Skeletal muscle satellite cell (primary cell): ENCODE results near the gene CDCA4.
A peak's percentile ranks its signal among the peaks of the same experiment; 100 is the strongest.

Experiments
- H3K27me3 ChIP-seq: 2 replicates; pipeline ENCODE4 v1.7.0; 2013; ENCODE audit warnings: low read length; ENCODE audit not compliant: control insufficient read depth, insufficient read depth
- H3K36me3 ChIP-seq: 2 replicates; pipeline ENCODE4 v1.7.0; 2013; ENCODE audit warnings: mild to moderate bottlenecking, control low read depth, low read length; ENCODE audit not compliant: insufficient read depth
- H3K4me1 ChIP-seq: 2 replicates; pipeline ENCODE4 v1.7.0; 2013; ENCODE audit warnings: low read length; ENCODE audit not compliant: control insufficient read depth, insufficient read depth
- H3K4me2 ChIP-seq: 2 replicates; pipeline ENCODE4 v1.7.0; 2013; ENCODE audit warnings: mild to moderate bottlenecking, low read length
- H3K4me3 ChIP-seq: 2 replicates; pipeline ENCODE4 v1.7.0; 2013; ENCODE audit warnings: low read length
- H3K9ac ChIP-seq: 2 replicates; pipeline ENCODE4 v1.7.0; 2013; ENCODE audit warnings: mild to moderate bottlenecking, low read depth, low read length, moderate library complexity
- H3K9me3 ChIP-seq: replicated peaks from 2 replicates; pipeline ENCODE4 v1.7.0; 2013; ENCODE audit warnings: mild to moderate bottlenecking, control low read depth, low read length

Gene CDCA4

GRCh38 chr14:104974146-104974541, 46.7 kb downstream of the CDCA4 start:
- Histone ChIP-seq H3K9me3 (no peaks in the 10 kb centered on the region), H3K9ac (no peak overlapping the region), H3K4me3 (no peak overlapping the region), H3K36me3 (no peaks in the 10 kb centered on the region), H3K4me1 (peaks cover 83% of the 10 kb centered on the region), H3K4me2 (peak overlapping the region; percentile 79), H3K27me3 (no peaks in the 10 kb centered on the region)

- peak overlapping the region; percentile 56 for H3K4me3 ChIP-seq
- no peaks in the 10 kb centered on the region for H3K9me3 ChIP-seq
- peaks cover 88% of the 10 kb centered on the region for H3K4me1 ChIP-seq
- H3K4me2 ChIP-seq = peak overlapping the region; percentile 79
- H3K27me3 ChIP-seq = no peaks in the 10 kb centered on the region
- H3K36me3 ChIP-seq = no peaks in the 10 kb centered on the region
- H3K9ac ChIP-seq = peak overlapping the region; percentile 62
Observed at GRCh38 chr14:104973385-104974145, 47.3 kb downstream of the CDCA4 start.

GRCh38 chr14:104973135-104973384, 47.8 kb downstream of the CDCA4 start:
- peaks cover 91% of the 10 kb centered on the region for H3K4me1 ChIP-seq
- peak overlapping the region; percentile 78 for H3K9ac ChIP-seq
- H3K36me3 ChIP-seq = no peaks in the 10 kb centered on the region
- no peaks in the 10 kb centered on the region for H3K27me3 ChIP-seq
- H3K9me3 ChIP-seq = no peaks in the 10 kb centered on the region
- peak overlapping the region; percentile 79 for H3K4me2 ChIP-seq
- peak overlapping the region; percentile 54 for H3K4me3 ChIP-seq

GRCh38 chr14:104972301-104973134, 48.4 kb downstream of the CDCA4 start:
- peak overlapping the region; percentile 78 for H3K9ac ChIP-seq
- peak overlapping the region; percentile 79 for H3K4me2 ChIP-seq
- H3K9me3 ChIP-seq = no peaks in the 10 kb centered on the region
- H3K4me3 ChIP-seq = peak overlapping the region; percentile 54
- H3K4me1 ChIP-seq = peaks cover 91% of the 10 kb centered on the region
- no peaks in the 10 kb centered on the region for H3K36me3 ChIP-seq
- no peaks in the 10 kb centered on the region for H3K27me3 ChIP-seq

DNA sequence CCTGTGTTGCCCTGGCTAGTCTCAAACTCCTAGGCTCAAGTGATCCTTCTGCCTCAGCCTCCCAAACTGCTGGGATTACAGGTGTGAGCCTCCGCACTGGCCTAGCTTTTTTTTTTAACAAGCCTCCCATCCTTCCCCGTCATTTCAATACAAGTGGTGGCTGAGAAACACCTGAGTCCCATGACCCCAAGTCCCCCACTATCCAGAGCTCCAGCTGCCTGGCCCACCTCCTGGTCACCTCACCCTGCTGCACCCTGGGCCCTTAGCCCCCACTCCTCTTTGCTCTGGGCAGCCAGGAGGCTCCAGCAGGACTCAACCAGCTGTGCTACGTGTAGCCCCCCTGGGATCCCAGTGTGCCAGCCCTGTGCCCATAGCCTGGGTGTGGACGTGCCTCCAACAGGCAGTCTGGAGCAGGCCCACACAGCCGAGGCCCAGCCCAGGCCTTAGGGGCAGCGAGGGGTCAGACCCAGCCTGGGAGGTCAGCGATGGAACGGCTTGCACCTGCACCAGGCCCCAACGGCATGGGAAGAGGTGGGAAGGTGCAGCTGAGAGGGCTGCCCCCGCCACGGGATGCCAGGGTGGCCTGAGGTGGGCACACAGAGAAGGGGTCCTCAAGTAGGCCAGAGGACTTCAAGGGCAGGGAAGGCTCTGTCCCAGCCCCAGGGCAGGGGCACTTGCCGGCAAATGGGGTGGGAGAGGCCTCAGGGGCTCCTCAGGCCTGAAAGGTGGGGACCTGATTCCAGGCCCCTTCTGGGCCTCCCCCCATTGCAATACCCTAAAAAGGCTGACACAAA, 49.2 kb downstream of the CDCA4 start:
- Histone ChIP-seq H3K27me3 (no peaks in the 10 kb centered on the region), H3K4me2 (peak overlapping the region; percentile 79), H3K9ac (peak overlapping the region; percentile 78), H3K36me3 (no peaks in the 10 kb centered on the region), H3K4me1 (peaks cover 89% of the 10 kb centered on the region), H3K4me3 (no peak overlapping the region), H3K9me3 (no peaks in the 10 kb centered on the region)

DNA sequence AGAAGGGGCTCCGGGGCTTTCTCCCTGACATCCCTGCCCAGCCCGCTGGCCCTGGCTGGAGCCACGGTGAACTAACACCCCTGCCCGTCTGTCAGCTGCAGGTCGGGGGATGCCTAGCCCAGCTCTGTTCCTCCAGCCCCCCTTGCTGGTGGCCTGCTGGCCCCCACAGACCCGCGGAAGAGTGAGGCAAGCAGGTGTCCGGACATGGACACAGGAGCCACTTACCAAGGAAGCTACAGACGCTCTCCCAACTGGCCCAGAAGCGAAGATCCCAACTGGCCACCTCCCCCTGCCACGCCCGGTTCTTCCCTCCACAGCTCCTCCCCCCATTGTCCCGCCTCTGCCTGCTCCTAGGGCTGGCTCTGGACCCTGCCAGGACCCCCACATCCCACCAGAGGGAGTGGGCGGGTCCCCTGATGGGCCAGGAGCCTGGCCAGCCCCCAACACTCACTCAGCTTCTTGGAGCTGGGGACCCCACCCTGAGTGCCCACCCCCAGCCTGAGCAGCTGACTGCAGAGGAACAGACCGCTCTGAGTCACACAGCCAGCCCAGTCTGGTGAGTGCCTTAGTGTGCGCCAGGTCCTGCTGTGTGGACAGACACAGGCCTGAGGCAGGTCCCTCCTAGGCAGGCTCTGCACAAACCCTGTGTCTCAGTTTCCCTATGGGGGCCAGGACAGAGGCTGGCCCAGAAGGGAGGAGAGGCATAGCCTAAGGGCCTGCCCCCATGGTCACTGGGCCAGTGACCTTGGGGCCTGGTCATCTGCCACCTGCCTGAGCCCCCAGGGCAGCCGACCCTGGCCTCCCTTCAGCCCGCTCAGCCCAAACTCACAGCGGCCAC, 50.4 kb downstream of the CDCA4 start:
- Histone ChIP-seq H3K27me3 (no peaks in the 10 kb centered on the region), H3K9me3 (no peaks in the 10 kb centered on the region), H3K4me2 (peak overlapping the region; percentile 93), H3K36me3 (no peaks in the 10 kb centered on the region), H3K4me3 (peak overlapping the region; percentile 84), H3K4me1 (peaks cover 80% of the 10 kb centered on the region), H3K9ac (peak overlapping the region; percentile 84)

DNA sequence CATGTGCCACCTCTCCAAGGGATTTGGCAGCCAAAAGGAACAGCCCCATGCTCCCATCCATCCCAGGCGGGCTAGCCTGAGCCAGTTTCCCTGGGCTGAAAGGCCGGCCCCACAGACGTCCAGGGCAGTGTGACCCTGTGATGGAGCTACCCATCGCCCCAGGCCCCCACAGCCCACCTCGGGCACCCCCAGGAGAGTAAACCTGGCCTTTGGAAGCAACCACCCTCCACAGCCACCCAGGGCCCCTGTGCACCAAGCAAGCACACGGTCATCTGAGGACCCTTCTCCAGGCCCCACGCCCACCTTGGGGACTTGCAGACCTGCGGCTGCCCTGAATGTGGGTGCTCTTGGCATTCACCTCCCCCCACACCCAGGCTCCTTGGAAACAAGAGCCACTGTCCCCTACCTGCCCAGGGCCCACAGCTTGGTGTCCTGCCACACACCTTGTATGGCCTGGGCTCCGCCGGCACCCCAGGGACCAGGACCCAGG, 51.1 kb downstream of the CDCA4 start:
- Histone ChIP-seq H3K4me1 (peaks cover 78% of the 10 kb centered on the region), H3K9me3 (no peaks in the 10 kb centered on the region), H3K27me3 (no peaks in the 10 kb centered on the region), H3K9ac (peak overlapping the region; percentile 84), H3K4me3 (peak overlapping the region; percentile 84), H3K4me2 (peak overlapping the region; percentile 93), H3K36me3 (no peaks in the 10 kb centered on the region)

GRCh38 chr14:104968541-104969401, 52.1 kb downstream of the CDCA4 start:
- Histone ChIP-seq H3K4me3 (peak overlapping the region; percentile 84), H3K4me1 (peaks cover 68% of the 10 kb centered on the region), H3K9ac (peak overlapping the region; percentile 84), H3K27me3 (no peaks in the 10 kb centered on the region), H3K36me3 (no peaks in the 10 kb centered on the region), H3K4me2 (peak overlapping the region; percentile 93), H3K9me3 (no peaks in the 10 kb centered on the region)

DNA sequence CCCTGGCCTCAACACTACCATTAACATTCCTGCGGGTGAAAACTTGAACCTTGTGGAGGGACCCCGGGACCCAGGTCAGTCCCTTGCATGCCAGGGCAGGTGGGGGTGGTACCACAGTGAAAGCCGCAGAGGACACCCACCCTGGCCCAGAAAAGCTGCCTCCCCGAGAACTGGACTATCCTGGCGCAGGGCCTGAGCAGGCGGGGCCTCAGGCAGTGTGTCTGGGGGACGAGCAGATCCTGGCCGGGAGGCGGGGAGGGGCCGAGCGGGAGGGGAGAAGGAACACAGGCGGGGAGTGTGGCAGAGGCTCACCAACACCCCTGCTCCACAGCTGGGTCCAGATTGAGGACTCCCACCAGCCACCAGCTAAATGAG, 52.7 kb downstream of the CDCA4 start:
- Histone ChIP-seq H3K36me3 (no peaks in the 10 kb centered on the region), H3K9me3 (no peaks in the 10 kb centered on the region), H3K9ac (peak overlapping the region; percentile 84), H3K4me1 (peaks cover 62% of the 10 kb centered on the region), H3K4me3 (peak overlapping the region; percentile 84), H3K27me3 (no peaks in the 10 kb centered on the region), H3K4me2 (peak overlapping the region; percentile 93)
